Skeletal muscle tissue (tissue), 4 donors: Measurements from ENCODE around the gene POTEH. TPM values are rescaled to one million over a fixed set of nuclear protein-coding genes. Genes with fewer than 3 reads are reported as not detected.
"Not testable (repeated sequence)": the region's sequence is repeated elsewhere in the genome, so short reads cannot be mapped to it uniquely, and the experiment has no call there.

ENCODE experiments used
- H3K27ac ChIP-seq: one replicate; pipeline ENCODE4 v1.7.0; 2013; ENCODE audit warnings: mild to moderate bottlenecking, low read depth, low read length, inconsistent platforms
- H3K27me3 ChIP-seq, 3 donors: one replicate each; pipeline ENCODE4 v1.7.0; 2013; ENCODE audit warnings: low read length in 3 of 3; ENCODE audit not compliant: control insufficient read depth in 3 of 3, insufficient read depth in 3 of 3
- H3K36me3 ChIP-seq, 3 donors: one replicate each; pipeline ENCODE4 v1.7.0; 2013; ENCODE audit warnings: low read length in 3 of 3; ENCODE audit not compliant: control insufficient read depth in 3 of 3, insufficient read depth in 3 of 3
- H3K4me1 ChIP-seq, 3 donors: one replicate each; pipeline ENCODE4 v1.7.0; 2013; ENCODE audit warnings: low read length in 3 of 3, mild to moderate bottlenecking in 3 of 3; ENCODE audit not compliant: control insufficient read depth in 3 of 3, insufficient read depth in 3 of 3
- H3K4me3 ChIP-seq, 3 donors: one replicate each; pipeline ENCODE4 v1.7.0; 2013; ENCODE audit warnings: low read length in 3 of 3
- H3K9ac ChIP-seq, 3 donors: one replicate each; pipeline ENCODE4 v1.7.0; 2013; ENCODE audit warnings: low read length in 3 of 3, mild to moderate bottlenecking in 3 of 3, moderate library complexity in 2 of 3, low read depth in 1 of 3
- H3K9me3 ChIP-seq, 3 donors: one replicate each; pipeline ENCODE4 v1.7.0; 2013; ENCODE audit warnings: low read length in 3 of 3; ENCODE audit not compliant: control insufficient read depth in 3 of 3
- total RNA-seq: library from RNA; depleted of rRNA; stranded (reverse); fragments of >200 nt; gene quantifications from one replicate; pipeline ENCODE4 v1.2.3, GENCODE V29; 2014
- donor health status: Osteomylitis.

The POTEH gene
- total RNA-seq: not detected

DNA sequence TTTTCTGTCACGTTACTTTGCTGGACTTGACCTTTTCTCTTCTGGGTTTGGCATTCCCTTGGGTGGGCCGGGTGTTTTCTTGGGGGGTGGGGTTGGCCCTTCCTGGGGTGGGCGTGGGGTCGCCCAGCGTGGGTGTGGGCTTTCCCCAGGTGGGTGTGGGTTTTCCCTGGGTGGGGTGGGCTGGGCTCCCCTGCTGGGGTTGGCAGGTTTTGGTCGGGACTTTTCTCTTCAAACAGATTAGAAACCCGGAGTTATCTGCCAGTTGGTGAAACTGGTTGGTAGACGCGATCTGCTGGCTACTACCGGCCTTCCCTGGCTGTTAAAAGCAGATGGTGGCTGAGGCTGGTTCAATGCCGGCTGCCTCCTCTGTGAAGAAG, at the start of gene POTEH:
Gene POTEH, plus strand, starts transcription at position 278 of the 377 bp plus-strand sequence. Its CDS starts 52 bp downstream, at position 330.
- not testable (repeated sequence) for H3K36me3 ChIP-seq

DNA sequence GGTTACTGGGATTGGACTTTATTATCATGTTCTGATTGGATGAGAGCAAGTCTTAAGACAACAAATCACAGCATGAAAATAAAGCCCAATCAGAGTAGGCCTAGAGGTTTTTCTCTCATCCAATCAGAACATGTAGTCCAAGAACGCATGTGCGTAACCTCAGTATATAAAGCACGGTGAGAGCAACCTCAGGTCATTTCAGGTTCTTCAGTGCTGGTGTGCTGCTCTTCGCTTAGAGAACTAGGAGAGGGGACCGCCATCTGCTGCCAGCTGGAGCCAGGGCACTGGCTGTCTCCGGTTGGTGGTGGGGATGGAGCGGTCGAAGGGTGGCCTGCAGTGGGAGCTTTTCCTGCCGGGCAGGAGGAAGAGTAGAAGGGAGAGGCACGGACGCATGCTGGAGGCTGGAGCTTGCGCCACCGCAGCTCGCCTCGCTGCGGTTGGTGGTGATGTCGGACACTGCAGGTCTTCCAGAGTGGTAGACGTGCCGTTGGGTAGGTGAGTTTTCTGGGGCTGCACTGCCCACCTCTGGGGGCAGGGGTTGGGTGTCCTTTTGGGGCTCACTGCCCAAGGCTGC, 47.5 kb upstream of the POTEH start:
- H3K4me3 ChIP-seq, H3K27ac ChIP-seq, H3K36me3 ChIP-seq, H3K9ac ChIP-seq, H3K9me3 ChIP-seq, H3K4me1 ChIP-seq, H3K27me3 ChIP-seq: not testable (repeated sequence)

More for the DNA sequence above, at the start of gene POTEH:
- H3K4me3 ChIP-seq, H3K9ac ChIP-seq, H3K27ac ChIP-seq, H3K9me3 ChIP-seq, H3K27me3 ChIP-seq, H3K4me1 ChIP-seq: not testable (repeated sequence)

DNA sequence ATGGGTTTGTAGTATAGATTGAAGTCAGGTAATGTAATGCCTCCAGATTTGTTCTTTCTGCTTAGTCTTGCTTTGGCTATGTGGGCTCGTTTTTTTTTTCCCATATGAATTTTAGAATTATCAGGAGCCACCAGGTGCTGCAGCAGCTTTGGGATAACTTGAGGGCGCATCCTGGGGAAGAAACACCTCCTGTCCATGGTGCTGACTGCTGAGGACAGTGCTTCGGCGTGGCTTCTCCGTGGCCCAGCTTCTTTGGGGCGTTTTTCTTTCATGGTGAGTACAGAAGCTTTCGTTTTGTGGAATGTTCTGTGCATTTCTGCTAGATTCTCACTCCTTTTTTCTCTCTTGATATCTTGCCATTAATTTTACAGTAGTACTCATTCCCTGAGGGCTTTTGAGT, 37.9 kb upstream of the POTEH start:
- not testable (repeated sequence) for H3K9ac ChIP-seq, H3K27me3 ChIP-seq, H3K9me3 ChIP-seq, H3K4me1 ChIP-seq, H3K4me3 ChIP-seq, H3K36me3 ChIP-seq, H3K27ac ChIP-seq

DNA sequence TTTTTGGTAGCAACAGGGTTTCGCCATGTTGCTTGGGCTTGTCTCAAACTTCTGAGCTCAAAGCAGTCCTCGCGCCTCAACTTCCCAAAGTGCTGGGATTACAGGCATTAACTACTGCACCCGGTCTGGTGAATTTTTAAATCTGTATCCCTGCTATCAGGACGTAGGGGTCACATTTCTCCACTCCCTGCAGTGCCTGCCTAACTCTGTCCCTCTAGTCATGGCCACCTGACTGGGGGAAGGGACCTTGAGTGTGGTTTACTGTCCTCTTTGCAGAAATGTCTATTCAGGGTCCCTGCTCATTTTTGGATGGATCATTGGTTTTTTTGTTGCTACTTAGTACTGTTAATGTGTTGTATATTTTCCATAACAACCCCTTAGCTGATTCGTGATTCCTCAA, 37.1 kb upstream of the POTEH start:
- H3K4me3 ChIP-seq, H3K27ac ChIP-seq, H3K27me3 ChIP-seq: not testable (repeated sequence)

DNA sequence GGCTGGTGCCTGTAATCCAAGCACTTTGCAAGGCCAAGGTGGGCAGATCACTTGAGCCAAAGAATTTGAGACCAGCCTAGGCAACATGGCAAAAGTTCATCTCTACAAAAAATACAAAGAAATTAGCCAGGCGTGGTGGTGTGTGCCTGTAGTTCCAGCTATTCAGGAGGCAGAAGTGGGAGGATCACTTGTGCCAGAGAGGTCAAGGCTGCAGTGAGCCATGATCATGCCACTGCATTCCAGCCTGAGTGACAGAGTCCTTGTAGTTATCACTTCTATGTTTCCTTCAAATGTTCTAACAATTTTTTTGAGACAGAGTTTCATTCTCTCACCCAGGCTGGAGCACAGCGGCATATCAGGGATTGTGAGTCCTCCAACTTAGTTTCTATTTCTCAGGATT, 36.6 kb upstream of the POTEH start:
- H3K27ac ChIP-seq, H3K27me3 ChIP-seq, H3K36me3 ChIP-seq, H3K4me1 ChIP-seq, H3K9ac ChIP-seq, H3K4me3 ChIP-seq, H3K9me3 ChIP-seq: not testable (repeated sequence)

More for the DNA sequence above, 37.1 kb upstream of the POTEH start:
- H3K36me3 ChIP-seq, H3K4me1 ChIP-seq, H3K9me3 ChIP-seq, H3K9ac ChIP-seq: not testable (repeated sequence)

DNA sequence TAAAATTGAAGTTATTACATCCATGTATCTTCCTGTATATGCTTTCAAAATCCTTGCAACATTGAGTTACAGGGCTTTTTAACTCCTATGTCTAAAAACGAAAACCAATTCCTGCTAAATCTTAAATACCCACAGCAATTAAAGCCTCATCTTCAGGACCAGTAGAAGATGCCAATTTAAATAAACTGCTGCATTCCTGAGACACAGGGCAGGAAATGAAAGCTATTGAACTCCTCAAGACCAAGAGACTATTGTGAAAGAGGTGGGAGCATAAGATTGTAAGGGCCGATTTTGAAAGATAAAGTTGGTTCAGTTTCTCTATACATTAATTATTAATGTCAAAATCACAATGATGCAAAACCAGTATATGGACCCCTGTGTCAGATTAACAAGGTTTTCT, 28.7 kb upstream of the POTEH start:
- not testable (repeated sequence) for H3K27ac ChIP-seq, H3K36me3 ChIP-seq, H3K27me3 ChIP-seq, H3K9ac ChIP-seq, H3K4me3 ChIP-seq, H3K4me1 ChIP-seq, H3K9me3 ChIP-seq

DNA sequence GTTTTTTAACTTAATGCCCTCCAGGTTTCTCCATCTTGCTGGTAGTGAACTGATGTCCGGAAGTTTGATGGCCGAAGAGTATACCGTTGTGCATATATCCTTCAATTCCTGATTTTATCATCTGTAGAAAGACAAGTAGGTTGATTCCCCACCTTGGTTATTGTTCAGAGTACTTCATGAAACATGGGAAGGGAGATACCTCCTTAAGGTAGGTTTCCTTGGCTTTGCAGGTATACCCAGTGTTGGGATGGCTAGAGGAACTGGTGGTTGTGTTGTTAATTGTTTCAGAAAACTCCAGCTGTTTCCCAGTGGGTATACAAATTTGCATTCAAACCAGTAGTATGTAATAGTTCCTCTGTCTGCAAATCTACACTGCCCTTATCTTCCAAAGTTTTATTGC, 25.1 kb upstream of the POTEH start:
- H3K36me3 ChIP-seq, H3K9ac ChIP-seq, H3K27me3 ChIP-seq, H3K4me3 ChIP-seq, H3K27ac ChIP-seq, H3K9me3 ChIP-seq, H3K4me1 ChIP-seq: not testable (repeated sequence)

DNA sequence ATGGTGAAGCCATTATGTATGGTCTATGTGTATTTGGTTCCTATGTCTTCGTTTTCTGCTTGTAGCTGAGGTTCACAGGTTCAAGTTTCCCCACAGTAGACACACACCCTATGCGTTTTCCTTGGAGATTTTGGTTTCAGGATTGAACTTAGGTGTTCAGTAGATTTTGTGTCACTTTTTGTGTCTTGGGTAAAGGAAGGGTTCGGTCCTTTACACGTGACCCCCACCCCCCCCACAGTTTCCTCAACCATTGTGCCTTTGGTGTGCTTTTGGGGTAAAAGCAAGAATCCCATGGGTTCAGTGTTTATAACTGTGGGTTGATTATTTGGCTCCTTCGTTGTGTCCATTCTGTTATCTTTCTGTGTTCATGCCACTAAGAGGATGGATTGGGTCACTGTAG, 24.3 kb upstream of the POTEH start:
- H3K36me3 ChIP-seq, H3K9me3 ChIP-seq, H3K27me3 ChIP-seq, H3K4me1 ChIP-seq, H3K27ac ChIP-seq, H3K4me3 ChIP-seq, H3K9ac ChIP-seq: not testable (repeated sequence)

DNA sequence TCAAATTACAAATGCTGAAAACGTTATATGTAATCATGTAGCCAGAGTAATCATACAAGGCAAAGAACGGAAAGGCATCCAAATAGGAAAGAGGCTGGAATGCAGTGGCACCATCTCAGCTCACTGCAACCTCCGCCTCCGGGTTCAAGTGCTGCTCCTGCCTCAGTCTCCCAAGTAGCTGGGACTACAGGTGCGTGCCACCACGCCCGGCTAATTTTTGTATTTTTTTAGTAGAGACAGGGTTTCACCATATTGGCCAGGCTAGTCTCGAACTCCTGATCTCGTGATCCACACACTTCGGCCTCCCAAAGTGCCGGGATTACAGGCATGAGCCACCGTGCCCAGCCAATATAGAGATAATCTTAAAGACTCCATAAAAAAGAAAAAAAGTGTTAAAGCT, 20.4 kb upstream of the POTEH start:
- H3K4me3 ChIP-seq, H3K27ac ChIP-seq, H3K4me1 ChIP-seq, H3K9me3 ChIP-seq, H3K9ac ChIP-seq, H3K27me3 ChIP-seq, H3K36me3 ChIP-seq: not testable (repeated sequence)

DNA sequence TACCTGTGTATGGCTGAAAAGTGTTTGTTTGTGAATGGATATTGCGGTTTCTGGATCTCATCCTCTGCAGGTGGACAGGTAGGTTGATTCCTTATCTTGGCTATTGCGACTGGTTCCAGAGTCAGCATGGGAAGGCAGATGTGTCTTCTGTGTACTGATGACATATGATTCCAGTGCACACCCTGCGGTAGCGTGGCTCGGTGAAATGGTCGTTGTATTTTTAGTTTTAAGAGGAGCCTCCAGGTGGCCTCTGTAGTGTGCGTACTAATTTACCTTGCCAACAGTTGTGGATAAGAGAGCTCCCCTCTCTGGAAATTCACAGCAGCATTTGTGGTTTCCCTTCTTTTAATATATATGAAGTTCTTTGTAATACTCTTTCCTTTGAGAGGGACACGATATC, 10.1 kb upstream of the POTEH start:
- not testable (repeated sequence) for H3K36me3 ChIP-seq, H3K27me3 ChIP-seq, H3K9me3 ChIP-seq, H3K4me1 ChIP-seq, H3K27ac ChIP-seq, H3K9ac ChIP-seq, H3K4me3 ChIP-seq

DNA sequence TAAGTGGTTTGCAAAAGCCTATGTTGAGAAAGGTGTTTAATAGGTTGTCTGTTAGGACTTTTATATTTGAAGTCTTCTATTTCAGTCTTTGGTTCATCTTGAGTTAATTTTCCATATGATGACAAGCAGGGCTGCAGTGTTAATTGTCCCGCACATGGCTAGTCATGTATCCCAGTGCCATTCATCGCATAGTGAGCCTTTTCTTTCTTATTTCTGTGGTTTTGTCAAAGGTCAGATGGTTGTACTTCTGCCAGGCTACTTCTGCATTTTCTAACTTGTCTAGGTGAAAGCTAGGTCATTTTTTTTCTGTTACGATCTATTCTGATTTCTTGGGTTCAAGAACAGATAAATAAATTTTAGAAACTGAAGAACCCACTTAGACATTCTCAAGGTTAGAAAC, 5.7 kb upstream of the POTEH start:
- H3K27me3 ChIP-seq, H3K9ac ChIP-seq, H3K27ac ChIP-seq, H3K36me3 ChIP-seq, H3K9me3 ChIP-seq, H3K4me3 ChIP-seq, H3K4me1 ChIP-seq: not testable (repeated sequence)
